ENCODE results near the gene BMAL1.
"Not testable (repeated sequence)": the region's sequence is repeated elsewhere in the genome, so short reads cannot be mapped to it uniquely, and the experiment has no call there.

BMAL1 gene

GRCh38 chr11:13277768-13278608 lies at the start of gene BMAL1:
Gene BMAL1 (plus strand): TSS chr11:13277790. CDS start chr11:13354309, 76,519 bp downstream.
- peak; percentile 44 for DNase-seq

GRCh38 chr11:13228572-13228971 lies 49.0 kb upstream of the BMAL1 start:
- DNase-seq, result no peak

GRCh38 chr11:13229136-13229535 lies 48.5 kb upstream of the BMAL1 start:
- DNase-seq, result no peak

- no peak for DNase-seq
Observed at GRCh38 chr11:13229711-13230318, 47.8 kb upstream of the BMAL1 start.

GRCh38 chr11:13233173-13233745 lies 44.3 kb upstream of the BMAL1 start:
- no peak for DNase-seq

- no peak for DNase-seq
Observed at GRCh38 chr11:13235895-13236294, 41.7 kb upstream of the BMAL1 start.

- no peak for DNase-seq
Observed at GRCh38 chr11:13236626-13237025, 41.0 kb upstream of the BMAL1 start.

- DNase-seq, result no peak
Observed at GRCh38 chr11:13237761-13238160, 39.8 kb upstream of the BMAL1 start.

- peak; percentile 35 for DNase-seq
Observed at GRCh38 chr11:13238879-13239514, 38.6 kb upstream of the BMAL1 start.

GRCh38 chr11:13242564-13242963 lies 35.0 kb upstream of the BMAL1 start:
- DNase-seq, result no peak

- DNase-seq, result no peak
Observed at GRCh38 chr11:13247606-13248296, 29.8 kb upstream of the BMAL1 start.

GRCh38 chr11:13249177-13249576 lies 28.4 kb upstream of the BMAL1 start:
- no peak for DNase-seq

- no peak for DNase-seq
Observed at GRCh38 chr11:13249992-13250391, 27.6 kb upstream of the BMAL1 start.

GRCh38 chr11:13251966-13252365 lies 25.6 kb upstream of the BMAL1 start:
- no peak for DNase-seq

GRCh38 chr11:13252438-13252837 lies 25.2 kb upstream of the BMAL1 start:
- DNase-seq, result no peak

GRCh38 chr11:13256216-13256615 lies 21.4 kb upstream of the BMAL1 start:
- no peak for DNase-seq

- DNase-seq, result not testable (repeated sequence)
Observed at GRCh38 chr11:13258061-13258460, 19.5 kb upstream of the BMAL1 start.

GRCh38 chr11:13258855-13259254 lies 18.7 kb upstream of the BMAL1 start:
- DNase-seq, result no peak

- no peak for DNase-seq
Observed at GRCh38 chr11:13259374-13259773, 18.2 kb upstream of the BMAL1 start.

- DNase-seq, result no peak
Observed at GRCh38 chr11:13260201-13260962, 17.2 kb upstream of the BMAL1 start.

GRCh38 chr11:13260963-13261588 lies 16.5 kb upstream of the BMAL1 start:
- no peak for DNase-seq

GRCh38 chr11:13261591-13262061 lies 16.0 kb upstream of the BMAL1 start:
- no peak for DNase-seq
